ENCODE measurements around the gene ADNP. TPM values are rescaled to one million over a fixed set of nuclear protein-coding genes. Genes with fewer than 3 reads are reported as not detected.
"Not testable (repeated sequence)": the region's sequence is repeated elsewhere in the genome, so short reads cannot be mapped to it uniquely, and the experiment has no call there.

ADNP gene
- total RNA-seq: 10 to 100 TPM; 73.0 to 80.7 TPM

GRCh38 chr20:50931306-50932015, at the start of gene ADNP:
TSS of gene ADNP (minus strand) at chr20:50931437. CDS start at chr20:50903996, 27,441 bp downstream.
- Mint-ChIP-seq H3K27ac (peak within 1 kb of the TSS; percentile 96), H3K4me3 (peak within 1 kb of the TSS; percentile 87), H3K9me3 (no peaks in the 10 kb centered on the region), H3K36me3 (peaks cover 47% of the 10 kb centered on the region), H3K4me1 (peaks cover 39% of the 10 kb centered on the region), H3K27me3 (no peaks in the 10 kb centered on the region)
- DNase-seq: peak; percentile 87

GRCh38 chr20:50980071-50980681, 48.9 kb upstream of the ADNP start:
- H3K4me3 Mint-ChIP-seq: no peak overlapping the region
- no peaks in the 10 kb centered on the region for H3K36me3 Mint-ChIP-seq
- DNase-seq: peak; percentile 58
- H3K27ac Mint-ChIP-seq: peak overlapping the region; percentile 83
- H3K4me1 Mint-ChIP-seq: peaks cover 14% of the 10 kb centered on the region
- H3K9me3 Mint-ChIP-seq: no peaks in the 10 kb centered on the region
- H3K27me3 Mint-ChIP-seq: peaks cover 29% of the 10 kb centered on the region

- not testable (repeated sequence) for H3K27ac Mint-ChIP-seq, DNase-seq, H3K4me3 Mint-ChIP-seq, H3K36me3 Mint-ChIP-seq, H3K9me3 Mint-ChIP-seq
- H3K27me3 Mint-ChIP-seq: peaks cover 25% of the 10 kb centered on the region
- H3K4me1 Mint-ChIP-seq: peaks cover 14% of the 10 kb centered on the region
Measured at GRCh38 chr20:50978533-50978932, 47.3 kb upstream of the ADNP start.

- no peak overlapping the region for H3K4me3 Mint-ChIP-seq
- H3K4me1 Mint-ChIP-seq: peaks cover 14% of the 10 kb centered on the region
- no peaks in the 10 kb centered on the region for H3K9me3 Mint-ChIP-seq
- H3K36me3 Mint-ChIP-seq: no peaks in the 10 kb centered on the region
- H3K27ac Mint-ChIP-seq: no peak overlapping the region
- peaks cover 15% of the 10 kb centered on the region for H3K27me3 Mint-ChIP-seq
- DNase-seq: no peak
Measured at GRCh38 chr20:50977066-50978021, 46.1 kb upstream of the ADNP start.

- Mint-ChIP-seq H3K4me1 (peaks cover 10% of the 10 kb centered on the region), H3K27ac (no peak overlapping the region), H3K4me3 (no peak overlapping the region), H3K36me3 (no peaks in the 10 kb centered on the region), H3K9me3 (no peaks in the 10 kb centered on the region), H3K27me3 (peaks cover 10% of the 10 kb centered on the region)
- DNase-seq: no peak
Measured at GRCh38 chr20:50975701-50976330, 44.6 kb upstream of the ADNP start.

GRCh38 chr20:50969912-50970311, 38.7 kb upstream of the ADNP start:
- no peaks in the 10 kb centered on the region for H3K4me1 Mint-ChIP-seq

GRCh38 chr20:50969435-50969834, 38.2 kb upstream of the ADNP start:
- no peaks in the 10 kb centered on the region for H3K9me3 Mint-ChIP-seq
- DNase-seq: no peak
- no peaks in the 10 kb centered on the region for H3K27me3 Mint-ChIP-seq
- no peaks in the 10 kb centered on the region for H3K36me3 Mint-ChIP-seq
- H3K27ac Mint-ChIP-seq: no peak overlapping the region
- H3K4me3 Mint-ChIP-seq: no peak overlapping the region
- no peaks in the 10 kb centered on the region for H3K4me1 Mint-ChIP-seq

More at GRCh38 chr20:50969912-50970311, 38.7 kb upstream of the ADNP start:
- DNase-seq: no peak
- H3K9me3 Mint-ChIP-seq: no peaks in the 10 kb centered on the region
- H3K4me3 Mint-ChIP-seq: no peak overlapping the region
- H3K36me3 Mint-ChIP-seq: no peaks in the 10 kb centered on the region
- H3K27me3 Mint-ChIP-seq: no peaks in the 10 kb centered on the region
- H3K27ac Mint-ChIP-seq: no peak overlapping the region

- Mint-ChIP-seq H3K27me3 (no peaks in the 10 kb centered on the region), H3K4me3 (no peak overlapping the region), H3K27ac (no peak overlapping the region), H3K4me1 (peaks cover 2% of the 10 kb centered on the region), H3K36me3 (no peaks in the 10 kb centered on the region), H3K9me3 (no peaks in the 10 kb centered on the region)
- DNase-seq: no peak
Measured at GRCh38 chr20:50968289-50968688, 37.1 kb upstream of the ADNP start.

GRCh38 chr20:50967586-50967985, 36.3 kb upstream of the ADNP start:
- DNase-seq: no peak
- H3K9me3 Mint-ChIP-seq: no peaks in the 10 kb centered on the region
- H3K27ac Mint-ChIP-seq: no peak overlapping the region
- H3K36me3 Mint-ChIP-seq: peaks cover 1% of the 10 kb centered on the region
- no peaks in the 10 kb centered on the region for H3K27me3 Mint-ChIP-seq
- H3K4me1 Mint-ChIP-seq: peaks cover 7% of the 10 kb centered on the region
- H3K4me3 Mint-ChIP-seq: no peak overlapping the region

GRCh38 chr20:50959543-50960126, 28.4 kb upstream of the ADNP start:
- peaks cover 46% of the 10 kb centered on the region for H3K4me1 Mint-ChIP-seq

GRCh38 chr20:50958615-50959542, 27.6 kb upstream of the ADNP start, which contains the start of gene MOCS3:
TSS of gene MOCS3 (plus strand) at chr20:50958818. CDS start at chr20:50958843, 25 bp downstream.
- H3K27me3 Mint-ChIP-seq: no peaks in the 10 kb centered on the region
- peak within 1 kb of the TSS; percentile 98 for H3K27ac Mint-ChIP-seq
- peaks cover 50% of the 10 kb centered on the region for H3K4me1 Mint-ChIP-seq
- H3K9me3 Mint-ChIP-seq: no peaks in the 10 kb centered on the region
- peak within 1 kb of the TSS; percentile 94 for H3K4me3 Mint-ChIP-seq
- H3K36me3 Mint-ChIP-seq: peaks cover 32% of the 10 kb centered on the region
- DNase-seq: peak; percentile 76

More at GRCh38 chr20:50959543-50960126, 28.4 kb upstream of the ADNP start:
- peaks cover 29% of the 10 kb centered on the region for H3K36me3 Mint-ChIP-seq
- no peaks in the 10 kb centered on the region for H3K27me3 Mint-ChIP-seq
- H3K4me3 Mint-ChIP-seq: peak overlapping the region; percentile 94
- no peak for DNase-seq
- peak overlapping the region; percentile 98 for H3K27ac Mint-ChIP-seq
- no peaks in the 10 kb centered on the region for H3K9me3 Mint-ChIP-seq

- Mint-ChIP-seq H3K9me3 (no peaks in the 10 kb centered on the region), H3K36me3 (peaks cover 32% of the 10 kb centered on the region), H3K27me3 (no peaks in the 10 kb centered on the region), H3K4me1 (peaks cover 51% of the 10 kb centered on the region), H3K27ac (peak within 1 kb of the TSS; percentile 98), H3K4me3 (peak within 1 kb of the TSS; percentile 94)
- peak; percentile 83 for DNase-seq
Measured at GRCh38 chr20:50957798-50958614, 26.8 kb upstream of the ADNP start, which contains the start of gene DPM1. TSS of gene DPM1 (minus strand) at chr20:50958532. CDS start at chr20:50958523, 9 bp downstream.

- DNase-seq: no peak
- Mint-ChIP-seq H3K9me3 (no peaks in the 10 kb centered on the region), H3K27ac (peak overlapping the region; percentile 98), H3K36me3 (peaks cover 28% of the 10 kb centered on the region), H3K4me1 (peaks cover 48% of the 10 kb centered on the region), H3K4me3 (peak overlapping the region; percentile 94), H3K27me3 (no peaks in the 10 kb centered on the region)
Measured at GRCh38 chr20:50957276-50957675, 26.0 kb upstream of the ADNP start.

All from activated naive CD8-positive, alpha-beta T cell treated with anti-CD3 and anti-CD28 coated beads for 36 hours (primary cell).